ENCODE data around the gene B3GALT5.

DNA sequence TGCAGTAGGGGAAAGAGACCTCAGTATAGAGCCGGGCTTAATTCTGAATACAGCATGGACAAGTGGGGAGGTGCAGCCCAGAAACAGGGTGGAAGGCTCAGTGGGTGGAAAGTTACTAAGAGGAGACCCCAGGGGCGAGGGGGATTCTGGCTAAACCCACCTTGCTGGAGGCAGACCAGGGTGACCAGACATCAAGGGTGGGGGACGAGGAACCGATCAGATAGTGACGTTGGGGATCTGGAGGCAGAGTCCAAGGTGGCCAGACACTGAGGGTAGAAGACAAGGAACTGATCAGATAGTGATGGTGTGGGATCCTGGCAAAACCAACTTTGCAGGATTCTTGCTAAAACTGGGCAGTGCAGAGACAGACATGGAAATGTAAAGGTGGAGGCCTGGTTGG is 36.8 kb downstream of the B3GALT5 start:
- TF ChIP-seq, protein P1, sequence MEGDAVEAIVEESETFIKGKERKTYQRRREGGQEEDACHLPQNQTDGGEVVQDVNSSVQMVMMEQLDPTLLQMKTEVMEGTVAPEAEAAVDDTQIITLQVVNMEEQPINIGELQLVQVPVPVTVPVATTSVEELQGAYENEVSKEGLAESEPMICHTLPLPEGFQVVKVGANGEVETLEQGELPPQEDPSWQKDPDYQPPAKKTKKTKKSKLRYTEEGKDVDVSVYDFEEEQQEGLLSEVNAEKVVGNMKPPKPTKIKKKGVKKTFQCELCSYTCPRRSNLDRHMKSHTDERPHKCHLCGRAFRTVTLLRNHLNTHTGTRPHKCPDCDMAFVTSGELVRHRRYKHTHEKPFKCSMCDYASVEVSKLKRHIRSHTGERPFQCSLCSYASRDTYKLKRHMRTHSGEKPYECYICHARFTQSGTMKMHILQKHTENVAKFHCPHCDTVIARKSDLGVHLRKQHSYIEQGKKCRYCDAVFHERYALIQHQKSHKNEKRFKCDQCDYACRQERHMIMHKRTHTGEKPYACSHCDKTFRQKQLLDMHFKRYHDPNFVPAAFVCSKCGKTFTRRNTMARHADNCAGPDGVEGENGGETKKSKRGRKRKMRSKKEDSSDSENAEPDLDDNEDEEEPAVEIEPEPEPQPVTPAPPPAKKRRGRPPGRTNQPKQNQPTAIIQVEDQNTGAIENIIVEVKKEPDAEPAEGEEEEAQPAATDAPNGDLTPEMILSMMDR (IDR thresholded peaks at IDR 0.05; ENCODE audit: insufficient read depth, low read depth, low read length) = no peak
- no peak for TF ChIP-seq EZH2 (IDR thresholded peaks at IDR 0.05; ENCODE audit: insufficient read depth, low read length)
